Stimulated activated CD8-positive, alpha-beta memory T cell treated with anti-CD3 and anti-CD28 coated beads, Interleukin-4, amount 100 ng/mL, for 24 hours (primary cell): Measurements from ENCODE around the gene PRKAG2.

Source experiments
- DNase-seq: peaks from one replicate; pipeline ENCODE4 v3.0.0-alpha.2; 2020; ENCODE audit warnings: low read depth

The PRKAG2 gene

GRCh38 chr7:151900986-151901621 is 24.2 kb upstream of the PRKAG2 start:
- DNase-seq = no peak

GRCh38 chr7:151900591-151900985 is 23.7 kb upstream of the PRKAG2 start:
- no peak for DNase-seq

GRCh38 chr7:151899513-151900360 is 22.8 kb upstream of the PRKAG2 start:
- no peak for DNase-seq

GRCh38 chr7:151897951-151898686 is 21.2 kb upstream of the PRKAG2 start:
- DNase-seq = no peak

GRCh38 chr7:151897161-151897731 is 20.3 kb upstream of the PRKAG2 start:
- no peak for DNase-seq

- no peak for DNase-seq
These were observed 19.6 kb upstream of the PRKAG2 start for GRCh38 chr7:151896486-151896885.

GRCh38 chr7:151896086-151896485 is 19.2 kb upstream of the PRKAG2 start:
- no peak for DNase-seq

GRCh38 chr7:151895631-151896031 is 18.7 kb upstream of the PRKAG2 start:
- no peak for DNase-seq

GRCh38 chr7:151895008-151895630 is 18.2 kb upstream of the PRKAG2 start:
- no peak for DNase-seq

- DNase-seq = no peak
These were observed 17.4 kb upstream of the PRKAG2 start for GRCh38 chr7:151894111-151895007.

- DNase-seq = no peak
These were observed 16.5 kb upstream of the PRKAG2 start for GRCh38 chr7:151893405-151893923.

GRCh38 chr7:151891753-151892152 is 14.8 kb upstream of the PRKAG2 start:
- no peak for DNase-seq

GRCh38 chr7:151891182-151891581 is 14.3 kb upstream of the PRKAG2 start:
- no peak for DNase-seq

- DNase-seq = no peak
These were observed 13.6 kb upstream of the PRKAG2 start for GRCh38 chr7:151890355-151891004.

- DNase-seq = no peak
These were observed 12.8 kb upstream of the PRKAG2 start for GRCh38 chr7:151889406-151890354.

GRCh38 chr7:151888079-151889067 is 11.5 kb upstream of the PRKAG2 start:
- DNase-seq = no peak

- DNase-seq = no peak
These were observed 9.9 kb upstream of the PRKAG2 start for GRCh38 chr7:151886783-151887182.

GRCh38 chr7:151885202-151885580 is 8.3 kb upstream of the PRKAG2 start:
- DNase-seq = no peak
